Esophagus squamous epithelium (tissue), 4 donors: ENCODE results near the gene LMNA.

Experiments used
- CTCF ChIP-seq, 6 experiments: fragments of 450-650 bp in 4 of 6; fragments of 200-600 bp in 2 of 6; sonication (generic) in 2 of 6; IDR thresholded peaks; one replicate each; pipeline ENCODE4 v1.5.1; 2016 to 2019; ENCODE audit warnings: antibody characterized with exemption in 6 of 6, mild to moderate bottlenecking in 4 of 6, moderate library complexity in 4 of 6
- POLR2A ChIP-seq, 4 donors: fragments of 450-650 bp; IDR thresholded peaks; one replicate each; pipeline ENCODE4 v1.6.1; 2017; ENCODE audit warnings: antibody characterized with exemption in 4 of 4, mild to moderate bottlenecking in 4 of 4, moderate library complexity in 3 of 4

DNA sequence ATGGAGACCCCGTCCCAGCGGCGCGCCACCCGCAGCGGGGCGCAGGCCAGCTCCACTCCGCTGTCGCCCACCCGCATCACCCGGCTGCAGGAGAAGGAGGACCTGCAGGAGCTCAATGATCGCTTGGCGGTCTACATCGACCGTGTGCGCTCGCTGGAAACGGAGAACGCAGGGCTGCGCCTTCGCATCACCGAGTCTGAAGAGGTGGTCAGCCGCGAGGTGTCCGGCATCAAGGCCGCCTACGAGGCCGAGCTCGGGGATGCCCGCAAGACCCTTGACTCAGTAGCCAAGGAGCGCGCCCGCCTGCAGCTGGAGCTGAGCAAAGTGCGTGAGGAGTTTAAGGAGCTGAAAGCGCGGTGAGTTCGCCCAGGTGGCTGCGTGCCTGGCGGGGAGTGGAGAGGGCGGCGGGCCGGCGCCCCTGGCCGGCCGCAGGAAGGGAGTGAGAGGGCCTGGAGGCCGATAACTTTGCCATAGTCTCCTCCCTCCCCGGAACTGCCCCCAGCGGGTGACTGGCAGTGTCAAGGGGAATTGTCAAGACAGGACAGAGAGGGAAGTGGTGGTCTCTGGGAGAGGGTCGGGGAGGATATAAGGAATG lies 505 bp downstream of the LMNA start:
- TF ChIP-seq CTCF (IDR thresholded peaks at IDR 0.05): no peak
- TF ChIP-seq POLR2A (IDR thresholded peaks at IDR 0.05): peak in 1 of 4 donors; percentile 50
